ENCODE measurements around the gene PMPCA.

PMPCA gene

DNA sequence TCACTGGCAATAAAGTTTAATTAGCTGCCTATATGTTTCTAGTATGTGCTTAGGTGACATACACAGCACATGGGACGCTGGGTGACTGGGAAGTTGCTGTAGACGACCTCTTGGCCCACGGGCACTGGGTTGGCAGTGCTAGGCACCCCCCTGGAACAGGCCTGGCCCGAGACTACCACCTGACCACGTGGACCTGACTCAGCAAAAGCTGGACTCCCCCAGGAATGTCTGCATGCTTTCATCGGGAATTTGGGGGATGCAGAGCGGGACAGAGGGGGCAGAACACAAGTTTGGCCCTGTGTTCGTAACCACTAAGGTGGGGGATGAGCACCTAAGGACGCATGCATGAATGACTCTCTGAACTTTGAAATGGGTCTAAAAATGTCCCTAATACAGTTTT lies 45.8 kb downstream of the PMPCA start:
- DNase-seq (ENCODE audit: low read depth), result no peak

- no peak for DNase-seq (ENCODE audit: low read depth)
These were observed 46.9 kb downstream of the PMPCA start for GRCh38 chr9:136457326-136457725.

DNA sequence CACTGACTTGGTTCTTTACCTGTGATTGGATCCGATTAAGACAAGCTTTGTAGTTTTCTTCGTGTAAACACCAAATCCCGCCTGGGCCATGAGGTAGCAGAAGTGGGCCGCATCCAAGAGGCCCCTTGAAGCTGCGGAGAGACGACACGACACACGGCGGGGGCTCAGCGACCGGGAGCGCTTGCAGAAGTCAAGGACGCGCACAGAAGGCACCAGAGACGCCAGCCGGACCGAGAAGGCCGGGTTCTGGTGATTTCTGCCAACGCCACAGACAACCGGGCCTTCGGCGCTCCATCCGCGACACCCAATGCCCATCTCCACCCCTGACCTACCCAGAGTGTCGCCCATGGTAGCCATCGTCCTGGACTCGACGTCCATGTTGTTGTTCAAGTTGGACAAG lies 49.0 kb downstream of the PMPCA start:
- no peak for DNase-seq (ENCODE audit: low read depth)

- DNase-seq (ENCODE audit: low read depth), result no peak
These were observed 50.4 kb downstream of the PMPCA start for GRCh38 chr9:136460772-136461325.

DNA sequence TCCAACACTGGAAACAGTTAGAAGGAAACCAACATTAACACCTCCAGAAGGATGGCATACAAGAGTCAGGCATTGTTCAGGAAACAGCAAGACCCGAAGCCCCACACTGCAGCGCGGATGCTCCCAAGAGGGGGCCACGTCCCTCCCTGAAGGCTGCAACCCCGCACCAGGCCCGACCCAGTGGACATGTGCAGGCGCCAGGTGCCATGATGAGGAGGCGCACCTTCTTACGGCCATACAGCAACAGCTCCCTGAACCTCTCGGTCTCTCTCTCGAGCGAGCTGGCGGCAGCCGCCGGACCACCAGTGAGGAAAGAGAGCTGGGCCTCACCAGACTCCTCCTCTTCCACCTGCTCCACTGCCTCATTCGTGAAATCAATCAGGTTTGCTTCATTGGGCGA lies 52.2 kb downstream of the PMPCA start:
- DNase-seq (ENCODE audit: low read depth), result no peak

DNA sequence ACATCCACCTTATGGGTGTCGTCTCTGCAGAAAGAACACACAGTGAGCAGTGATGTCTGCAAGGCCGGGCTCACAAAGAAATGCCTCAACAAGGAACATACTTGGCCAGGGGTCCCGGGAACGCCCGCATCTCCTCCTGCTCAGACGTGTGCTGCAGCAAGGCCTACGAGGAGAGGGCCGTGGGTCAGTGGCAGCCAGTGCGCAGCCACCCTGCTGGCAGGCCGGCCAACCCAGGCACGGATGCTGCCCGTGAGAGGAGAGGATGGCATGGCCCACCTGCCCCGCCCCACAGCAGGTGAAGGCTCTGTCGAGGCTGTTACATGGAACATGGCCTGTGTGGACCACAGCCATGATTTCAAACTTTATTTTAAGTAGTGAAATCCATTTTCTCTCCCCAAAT lies 53.1 kb downstream of the PMPCA start:
- DNase-seq (ENCODE audit: low read depth), result no peak

DNA sequence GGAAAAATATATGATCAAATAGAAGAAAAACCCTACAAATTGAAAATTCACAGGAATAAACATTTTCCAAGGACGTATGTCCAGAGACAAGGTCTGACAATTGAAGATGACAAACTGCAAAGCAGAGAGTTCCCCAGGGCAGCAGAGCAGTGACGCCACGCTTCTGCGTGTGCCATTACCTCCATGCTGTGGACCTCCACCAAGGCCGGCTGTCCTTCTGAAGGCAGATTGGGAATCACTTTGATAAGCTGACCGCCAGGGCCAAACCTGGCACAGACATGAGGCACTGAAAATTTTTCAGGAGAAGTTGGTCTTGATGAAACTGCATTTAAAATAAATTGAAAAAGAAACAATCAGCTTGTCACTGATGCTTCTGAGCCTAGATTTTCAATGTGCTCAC lies 53.8 kb downstream of the PMPCA start:
- DNase-seq (ENCODE audit: low read depth), result no peak

GRCh38 chr9:136465500-136466154 lies 55.2 kb downstream of the PMPCA start:
- no peak for DNase-seq (ENCODE audit: low read depth)

GRCh38 chr9:136466155-136466541 lies 55.7 kb downstream of the PMPCA start:
- DNase-seq (ENCODE audit: low read depth), result no peak

GRCh38 chr9:136467766-136468165 lies 57.3 kb downstream of the PMPCA start:
- no peak for DNase-seq (ENCODE audit: low read depth)

- no peak for DNase-seq (ENCODE audit: low read depth)
These were observed 59.9 kb downstream of the PMPCA start for GRCh38 chr9:136470356-136470755.

DNA sequence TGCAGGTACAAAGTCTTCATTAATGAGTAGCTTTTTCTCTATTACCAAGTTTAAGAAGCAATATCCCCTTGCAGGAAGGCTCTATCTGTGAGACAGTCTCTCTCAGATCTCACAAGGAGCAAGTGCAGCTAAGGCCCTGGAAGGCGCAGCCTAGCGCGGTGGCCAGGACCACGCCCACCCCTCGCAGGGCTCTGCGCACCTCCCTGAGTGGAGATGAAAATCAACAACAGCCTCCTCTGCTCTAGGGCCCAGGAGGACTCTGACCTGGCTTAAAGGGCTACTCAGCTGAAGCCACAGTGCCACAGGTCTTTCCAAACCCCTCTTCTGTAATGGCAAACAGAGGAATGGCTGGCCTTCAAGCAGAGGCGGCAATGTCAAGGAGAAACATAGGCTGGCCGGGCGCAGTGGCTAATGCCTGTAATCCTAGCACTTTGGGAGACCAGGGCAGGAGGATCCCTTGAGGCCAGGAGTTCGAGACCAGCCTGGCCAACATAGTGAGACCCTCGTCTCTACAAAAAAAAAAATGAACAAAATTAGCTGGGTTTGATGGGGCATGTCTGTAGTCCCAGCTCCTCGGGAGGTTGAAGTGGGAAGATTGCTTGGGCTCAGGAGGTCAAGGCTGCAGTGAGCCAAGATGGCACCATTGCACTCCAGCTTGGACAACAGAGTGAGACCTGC lies 60.5 kb downstream of the PMPCA start:
- no peak for DNase-seq (ENCODE audit: low read depth)

DNA sequence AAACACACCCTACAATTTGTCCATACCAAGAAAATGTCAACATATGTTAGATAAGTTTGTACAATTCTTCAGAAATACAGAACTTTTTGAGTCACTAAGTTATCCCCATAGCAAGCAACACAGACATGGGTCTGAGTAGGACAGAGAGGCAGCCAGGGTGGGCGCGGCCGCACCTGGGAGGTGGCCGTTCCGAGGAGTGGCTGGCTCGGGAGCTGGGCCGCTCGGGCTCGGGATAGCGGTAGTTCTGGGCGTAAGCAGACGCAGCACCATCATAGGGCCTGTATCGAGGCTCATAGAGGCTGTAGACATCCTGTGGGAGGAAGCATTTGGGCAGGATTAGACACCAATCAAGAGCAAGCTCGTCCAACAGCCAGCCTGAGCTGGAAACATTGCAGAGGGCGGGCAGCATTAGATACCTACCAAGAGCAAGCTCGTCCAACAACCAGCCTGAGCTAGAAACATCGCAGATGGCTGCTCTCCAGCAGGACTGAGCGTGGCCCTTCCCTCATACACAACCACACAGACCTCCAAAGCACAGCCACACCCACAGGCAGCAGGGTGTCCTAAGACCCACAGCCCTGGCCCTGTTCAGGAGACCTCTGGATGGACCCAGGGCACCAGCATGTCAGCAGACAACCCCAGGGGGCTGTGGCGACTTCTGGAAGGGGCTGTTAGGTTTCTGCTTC lies 61.5 kb downstream of the PMPCA start:
- no peak for DNase-seq (ENCODE audit: low read depth)

DNA sequence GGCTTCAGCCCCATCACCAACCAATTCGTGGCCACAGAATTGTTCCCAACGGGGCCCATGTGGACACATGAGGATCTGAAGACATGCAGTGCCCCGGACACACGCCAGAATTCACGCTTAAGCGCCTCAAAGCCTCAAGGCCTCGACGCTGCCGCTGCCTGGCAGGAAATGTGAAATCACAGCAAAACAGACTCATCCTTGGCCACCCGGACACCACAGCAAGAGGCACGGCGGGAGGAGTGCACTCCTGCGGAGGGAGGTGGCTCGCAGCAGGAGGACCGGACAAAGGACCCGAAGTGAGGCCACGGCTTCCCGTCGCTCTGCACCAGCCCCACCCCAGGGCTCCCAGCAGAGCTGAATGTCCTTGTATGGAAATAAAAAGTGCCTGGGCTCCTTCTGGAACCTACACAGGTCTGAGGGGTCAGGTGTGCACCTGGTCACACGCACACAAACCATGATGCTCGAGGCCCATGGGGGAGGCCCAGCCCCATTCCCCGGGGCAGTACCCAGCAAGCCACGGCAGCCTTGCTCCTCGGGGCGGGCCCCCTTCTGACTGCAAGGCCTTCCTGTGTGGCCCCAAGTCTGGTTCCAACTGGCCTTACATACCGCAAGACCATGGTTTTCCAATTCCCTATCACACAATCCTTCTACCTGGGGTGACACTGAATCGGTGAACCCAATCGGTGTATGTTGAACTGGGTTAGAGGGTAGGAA lies 62.3 kb downstream of the PMPCA start:
- DNase-seq (ENCODE audit: low read depth), result no peak

DNA sequence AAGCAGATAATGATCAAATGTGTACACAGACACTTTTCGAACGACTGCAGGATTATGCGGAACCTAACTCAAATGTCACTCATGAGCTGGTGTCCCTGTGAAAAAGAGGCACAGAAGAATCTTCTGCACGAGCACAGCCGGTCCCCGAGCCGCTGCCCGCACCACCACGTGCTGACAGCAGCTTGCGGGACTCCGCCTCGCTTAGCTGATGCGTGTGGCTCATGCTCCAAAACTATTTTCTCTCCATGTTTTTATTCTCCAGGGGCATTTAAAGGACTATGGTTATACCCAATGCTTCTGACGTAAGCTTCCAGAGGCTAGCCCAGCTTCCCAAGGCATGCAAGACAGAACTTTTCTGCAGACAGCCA lies 62.9 kb downstream of the PMPCA start:
- DNase-seq (ENCODE audit: low read depth), result no peak

Data from stimulated activated CD8-positive, alpha-beta memory T cell treated with anti-CD3 and anti-CD28 coated beads, Interleukin-15, amount 100 ng/mL, for 24 hours (primary cell).